Subcutaneous adipose tissue (tissue), 4 donors: ENCODE results near the gene LCN12. TPM values are rescaled to one million over a fixed set of nuclear protein-coding genes. Genes with fewer than 3 reads are reported as not detected.

ENCODE experiments used
- total RNA-seq, 4 donors: library from RNA; depleted of rRNA; stranded (reverse); fragments of >200 nt; gene quantifications; one replicate each; pipeline ENCODE4 v1.1.0, GENCODE V29; 2016
- TF ChIP-seq, protein P1 (sequence below): fragments of 450-650 bp; IDR thresholded peaks from one replicate; pipeline ENCODE4 v1.5.1; 2016; ENCODE audit warnings: low read depth, mild to moderate bottlenecking, control low read depth, antibody characterized with exemption, moderate library complexity

LCN12 gene
- total RNA-seq, 4 donors from 2014 or later = not detected

DNA sequence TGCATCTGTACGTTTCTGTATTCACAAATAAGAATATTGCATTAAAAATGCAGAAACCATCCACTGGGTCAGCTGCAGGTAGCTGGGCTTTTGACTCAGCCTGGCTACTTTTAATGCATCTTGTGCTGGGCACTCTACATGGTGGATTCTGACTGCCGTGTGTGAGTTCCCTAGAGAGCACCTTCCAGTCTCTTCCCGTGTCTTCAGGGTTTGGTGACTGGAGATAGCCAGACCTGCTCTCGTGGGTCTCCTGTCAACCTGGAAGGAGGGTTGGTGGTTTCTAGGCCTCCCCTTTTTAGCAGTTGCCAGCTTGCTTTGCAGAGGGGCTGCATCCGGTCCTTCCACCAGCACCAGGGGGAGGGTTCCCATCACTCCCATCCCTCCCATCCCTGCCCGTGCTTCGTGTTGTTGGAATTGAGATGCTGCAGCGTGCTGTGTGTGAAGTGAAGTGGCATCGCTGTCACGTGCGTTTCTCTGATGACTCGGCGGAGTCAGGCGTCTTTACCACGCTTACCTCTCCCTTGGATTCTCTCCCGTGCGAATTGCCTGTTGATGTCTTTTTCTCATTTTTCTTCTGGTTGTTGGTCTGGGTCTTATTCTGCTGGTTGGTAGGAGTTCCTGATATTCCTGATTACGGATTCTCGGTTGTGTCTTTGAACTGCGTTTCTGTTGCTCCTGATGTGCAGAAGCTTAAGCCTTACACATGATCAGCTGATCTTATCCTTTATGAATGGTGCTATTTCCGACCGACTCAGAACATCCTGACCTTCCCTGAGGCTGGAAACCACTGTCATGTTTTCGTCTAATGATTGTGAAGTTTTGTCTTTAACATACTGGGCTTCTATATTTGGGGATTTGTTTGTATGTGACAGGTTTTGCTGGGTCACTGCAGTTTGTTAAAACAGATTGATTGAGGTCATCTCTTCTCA lies 24.5 kb upstream of the LCN12 start:
- TF ChIP-seq, protein P1, sequence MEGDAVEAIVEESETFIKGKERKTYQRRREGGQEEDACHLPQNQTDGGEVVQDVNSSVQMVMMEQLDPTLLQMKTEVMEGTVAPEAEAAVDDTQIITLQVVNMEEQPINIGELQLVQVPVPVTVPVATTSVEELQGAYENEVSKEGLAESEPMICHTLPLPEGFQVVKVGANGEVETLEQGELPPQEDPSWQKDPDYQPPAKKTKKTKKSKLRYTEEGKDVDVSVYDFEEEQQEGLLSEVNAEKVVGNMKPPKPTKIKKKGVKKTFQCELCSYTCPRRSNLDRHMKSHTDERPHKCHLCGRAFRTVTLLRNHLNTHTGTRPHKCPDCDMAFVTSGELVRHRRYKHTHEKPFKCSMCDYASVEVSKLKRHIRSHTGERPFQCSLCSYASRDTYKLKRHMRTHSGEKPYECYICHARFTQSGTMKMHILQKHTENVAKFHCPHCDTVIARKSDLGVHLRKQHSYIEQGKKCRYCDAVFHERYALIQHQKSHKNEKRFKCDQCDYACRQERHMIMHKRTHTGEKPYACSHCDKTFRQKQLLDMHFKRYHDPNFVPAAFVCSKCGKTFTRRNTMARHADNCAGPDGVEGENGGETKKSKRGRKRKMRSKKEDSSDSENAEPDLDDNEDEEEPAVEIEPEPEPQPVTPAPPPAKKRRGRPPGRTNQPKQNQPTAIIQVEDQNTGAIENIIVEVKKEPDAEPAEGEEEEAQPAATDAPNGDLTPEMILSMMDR = no peak

GRCh38 chr9:136928591-136928990 lies 23.5 kb upstream of the LCN12 start:
- TF ChIP-seq, protein P1 = no peak

- TF ChIP-seq, protein P1 = no peak
Observed at GRCh38 chr9:136930014-136930413, 22.1 kb upstream of the LCN12 start.

- TF ChIP-seq, protein P1 = no peak
Observed at GRCh38 chr9:136931611-136932130, 20.4 kb upstream of the LCN12 start.

DNA sequence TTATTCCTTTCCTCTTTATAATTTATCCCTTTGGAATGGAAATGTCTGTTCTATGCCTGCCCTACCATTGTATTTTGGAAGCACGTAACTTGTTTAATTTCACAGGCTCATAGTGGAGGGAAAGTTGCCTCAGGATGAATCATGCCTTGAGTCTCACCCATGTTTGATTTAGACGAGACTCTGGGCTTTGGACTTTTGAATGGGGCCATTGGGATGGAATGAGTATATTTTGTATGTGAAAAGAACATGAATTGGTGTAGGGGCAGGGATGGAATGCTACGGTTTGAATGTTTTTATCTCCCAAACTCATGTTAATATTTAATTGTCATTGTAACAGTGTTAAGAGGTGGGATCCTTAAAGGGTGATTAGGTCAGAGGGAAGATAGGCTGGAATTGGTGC lies 17.8 kb upstream of the LCN12 start:
- TF ChIP-seq, protein P1 = no peak

DNA sequence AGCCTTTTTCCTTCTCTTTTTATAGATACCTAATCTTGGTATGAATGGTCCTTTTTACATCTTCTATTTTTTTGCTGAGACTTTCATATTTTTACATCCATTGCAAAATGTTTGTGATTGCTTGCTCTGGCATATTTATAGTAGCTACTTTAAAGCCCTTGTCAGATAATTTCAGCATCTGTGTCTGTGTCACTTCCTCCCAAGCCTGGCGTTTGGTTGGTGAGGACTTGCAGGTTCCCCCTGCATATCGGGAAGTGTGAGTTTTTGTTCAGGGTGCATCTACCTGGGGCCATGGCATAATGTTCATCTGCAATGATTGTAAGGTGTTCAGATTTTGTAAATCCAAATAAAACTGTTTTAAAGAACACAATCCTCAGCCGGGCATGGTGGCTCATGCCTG lies 16.4 kb upstream of the LCN12 start:
- TF ChIP-seq, protein P1 = no peak

GRCh38 chr9:136936645-136937170 lies 15.4 kb upstream of the LCN12 start:
- TF ChIP-seq, protein P1 = no peak
